SK-N-SH (cell line): ENCODE measurements around the gene GJA8. TPM values are rescaled to one million over a fixed set of nuclear protein-coding genes. Genes with fewer than 3 reads are reported as not detected.

Source experiments
- CTCF ChIA-PET: fragments of 300-600, 350-600 bp; formaldehyde crosslinking; extraction: SDS; loops from one replicate; lab custom pipeline; 2021; lab: Yijun Ruan, JAX
- POLR2A ChIA-PET: fragments of 350-600 bp; sonication (Branson Sonifier 250); formaldehyde crosslinking; extraction: SDS; loops from one replicate; lab custom pipeline; 2020; ENCODE audit warnings: antibody characterized with exemption, inconsistent platforms; lab: Yijun Ruan, JAX
- DNase-seq: peaks from one replicate; pipeline ENCODE4 v3.0.0; 2012
- H2AFZ ChIP-seq: fragments of 200-600 bp; sonication (generic); 2 replicates; pipeline ENCODE4 v1.8.1; 2016; ENCODE audit warnings: antibody characterized with exemption, mild to moderate bottlenecking, low read depth
- H3F3A ChIP-seq: fragments of 200-600 bp; sonication (generic); replicated peaks from 2 replicates; pipeline ENCODE3; 2016; ENCODE audit warnings: antibody characterized with exemption, mild to moderate bottlenecking; ENCODE audit not compliant: insufficient read depth
- H3K27ac ChIP-seq, 2 experiments: fragments of 200-500 bp in 1 of 2; fragments of 200-600 bp in 1 of 2; sonication (Bioruptor generic) in 1 of 2; sonication (generic), shearing (Covaris generic) in 1 of 2; 2 replicates each; pipeline versions ENCODE4 v1.5.1 to v1.6.1; 2014 to 2016; ENCODE audit warnings: low read depth in 2 of 2, inconsistent platforms in 1 of 2, low read length in 1 of 2, mild to moderate bottlenecking in 1 of 2, mixed read lengths in 1 of 2
- H3K27me3 ChIP-seq: fragments of 200-600 bp; sonication (generic), shearing (Covaris generic); 2 replicates; pipeline ENCODE4 v1.6.1; 2016; ENCODE audit warnings: mixed run types; ENCODE audit not compliant: insufficient read depth
- H3K36me3 ChIP-seq, 2 experiments: fragments of 200-500 bp in 1 of 2; fragments of 200-600 bp in 1 of 2; sonication (Bioruptor generic) in 1 of 2; sonication (generic) in 1 of 2; replicated peaks in 1 of 2; 2 replicates each; pipeline versions ENCODE3 to v1.5.1; 2014 to 2016; ENCODE audit warnings: low read length in 1 of 2, mild to moderate bottlenecking in 1 of 2; ENCODE audit not compliant: insufficient read depth in 2 of 2, control insufficient read depth in 1 of 2
- H3K4me1 ChIP-seq, 2 experiments: fragments of 200-500 bp in 1 of 2; fragments of 200-600 bp in 1 of 2; sonication (Bioruptor generic) in 1 of 2; sonication (generic), shearing (Covaris generic) in 1 of 2; 2 replicates each; pipeline versions ENCODE4 v1.5.1 to v1.6.1; 2014 to 2016; ENCODE audit warnings: low read depth in 1 of 2, low read length in 1 of 2, mixed run types in 1 of 2; ENCODE audit not compliant: insufficient read depth in 2 of 2, control insufficient read depth in 1 of 2
- H3K4me2 ChIP-seq: fragments of 200-600 bp; sonication (generic), shearing (Covaris generic); 2 replicates; pipeline ENCODE4 v1.6.1; 2017; ENCODE audit warnings: mixed run types
- H3K4me3 ChIP-seq, 2 experiments: fragments of 200-500 bp in 1 of 2; fragments of 200-600 bp in 1 of 2; sonication (Bioruptor generic) in 1 of 2; sonication (generic), shearing (Covaris generic) in 1 of 2; 2 replicates each; pipeline versions ENCODE4 v1.5.1 to v1.8.1; 2014 to 2016; ENCODE audit warnings: low read depth in 2 of 2, inconsistent platforms in 1 of 2, low read length in 1 of 2, mild to moderate bottlenecking in 1 of 2, mixed read lengths in 1 of 2, moderate library complexity in 1 of 2
- H3K79me2 ChIP-seq: fragments of 200-600 bp; sonication (generic); 2 replicates; pipeline ENCODE4 v1.8.1; 2017; ENCODE audit warnings: mild to moderate bottlenecking; ENCODE audit not compliant: insufficient read depth
- H3K9ac ChIP-seq: fragments of 200-600 bp; sonication (generic); 2 replicates; pipeline ENCODE4 v1.6.1; 2017; ENCODE audit warnings: mixed run types
- H3K9me2 ChIP-seq: fragments of 200-600 bp; sonication (generic); 2 replicates; pipeline ENCODE4 v1.6.1; 2017; ENCODE audit warnings: mixed run types
- H3K9me3 ChIP-seq: fragments of 200-600 bp; sonication (generic); 2 replicates; pipeline ENCODE4 v1.6.1; 2017; ENCODE audit warnings: mixed run types, mild to moderate bottlenecking, moderate library complexity
- H4K20me1 ChIP-seq: fragments of 200-600 bp; sonication (generic); 2 replicates; pipeline ENCODE4 v1.6.1; 2017; ENCODE audit warnings: mild to moderate bottlenecking, mixed run types; ENCODE audit not compliant: insufficient read depth
- CHD2 ChIP-seq: fragments of 150-350 bp; IDR thresholded peaks from 2 replicates; pipeline ENCODE4 v1.6.1; 2018; ENCODE audit warnings: low read length; ENCODE audit not compliant: partially characterized antibody
- ELF1 ChIP-seq: IDR thresholded peaks from 2 replicates; pipeline ENCODE4 v1.4.0; 2012
- FOSL2 ChIP-seq: IDR thresholded peaks from 2 replicates; pipeline ENCODE4 v1.4.0; 2012; ENCODE audit warnings: low read depth, mild to moderate bottlenecking, moderate library complexity, borderline replicate concordance
- FOXM1 ChIP-seq: IDR thresholded peaks from 2 replicates; pipeline ENCODE4 v1.4.0; 2012; ENCODE audit warnings: low read depth, mild to moderate bottlenecking
- MEF2A ChIP-seq: IDR thresholded peaks from 2 replicates; pipeline ENCODE4 v1.4.0; 2012; ENCODE audit warnings: low read depth, borderline replicate concordance
- MXI1 ChIP-seq: IDR thresholded peaks from 2 replicates; pipeline ENCODE4 v1.6.1; 2012; ENCODE audit warnings: mild to moderate bottlenecking, low read depth, low read length, improper control_type of control experiment
- RAD21 ChIP-seq: IDR thresholded peaks from 2 replicates; pipeline ENCODE4 v1.6.1; 2012; ENCODE audit warnings: mild to moderate bottlenecking, low read length
- RCOR1 ChIP-seq: fragments of 150-350 bp; IDR thresholded peaks from 2 replicates; pipeline ENCODE4 v1.6.1; 2017; ENCODE audit warnings: antibody characterized with exemption, low read length
- RFX5 ChIP-seq: IDR thresholded peaks from 2 replicates; pipeline ENCODE4 v1.6.1; 2012; ENCODE audit warnings: mild to moderate bottlenecking, improper control_type of control experiment, low read length
- SMC3 ChIP-seq: IDR thresholded peaks from 2 replicates; pipeline ENCODE4 v1.6.1; 2012; ENCODE audit warnings: low read depth, low read length, improper control_type of control experiment
- TAF1 ChIP-seq: IDR thresholded peaks from 2 replicates; pipeline ENCODE4 v1.6.1; 2012; ENCODE audit warnings: low read depth, mild to moderate bottlenecking, low read length, moderate library complexity, borderline replicate concordance
- TCF12 ChIP-seq: IDR thresholded peaks from 2 replicates; pipeline ENCODE4 v1.4.0; 2012
- TEAD4 ChIP-seq: IDR thresholded peaks from 2 replicates; pipeline ENCODE4 v1.4.0; 2012; ENCODE audit warnings: mild to moderate bottlenecking, borderline replicate concordance; ENCODE audit not compliant: insufficient read depth
- WGBS: methylation state at CpG from one replicate; pipeline ENCODE4 v1.1.6; 2017; ENCODE audit warnings: low lambda C conversion rate; 5-methylcytosine and 5-hydroxymethylcytosine counted together
- polyA plus RNA-seq, 3 experiments: library from polyadenylated mRNA; depleted of rRNA; stranded (reverse); fragments of >200 nt; gene quantifications; 2 replicates each; pipeline ENCODE4 v1.2.3, GENCODE V29; 2012
- TF ChIP-seq, protein P1 (sequence below): IDR thresholded peaks from 2 replicates; pipeline ENCODE4 v1.6.1; 2012; ENCODE audit warnings: mild to moderate bottlenecking, low read depth, low read length, moderate library complexity
- TF ChIP-seq, protein P2 (sequence below): IDR thresholded peaks from 2 replicates; pipeline ENCODE4 v1.4.0; 2012; ENCODE audit warnings: low read depth, borderline replicate concordance
- TF ChIP-seq, protein P3 (sequence below): IDR thresholded peaks from 2 replicates; pipeline ENCODE4 v1.4.0; 2012; ENCODE audit warnings: low read depth
- TF ChIP-seq, protein P4 (sequence below): fragments of 150-350 bp; IDR thresholded peaks from 2 replicates; pipeline ENCODE4 v1.6.1; 2016; ENCODE audit warnings: mild to moderate bottlenecking, low read depth, low read length
- TF ChIP-seq, protein P5 (sequence below): fragments of 200-600 bp; sonication (generic); IDR thresholded peaks from 2 replicates; pipeline ENCODE4 v1.6.1; 2017; ENCODE audit warnings: antibody characterized with exemption, mild to moderate bottlenecking, moderate library complexity
- TF ChIP-seq, protein P6 (sequence below): IDR thresholded peaks from 2 replicates; pipeline ENCODE4 v1.4.0; 2012; ENCODE audit warnings: low read depth, borderline replicate concordance

The GJA8 gene
- polyA plus RNA-seq, 1 of the 3 experiments (the other 2 are of a cell fraction), result not detected

DNA sequence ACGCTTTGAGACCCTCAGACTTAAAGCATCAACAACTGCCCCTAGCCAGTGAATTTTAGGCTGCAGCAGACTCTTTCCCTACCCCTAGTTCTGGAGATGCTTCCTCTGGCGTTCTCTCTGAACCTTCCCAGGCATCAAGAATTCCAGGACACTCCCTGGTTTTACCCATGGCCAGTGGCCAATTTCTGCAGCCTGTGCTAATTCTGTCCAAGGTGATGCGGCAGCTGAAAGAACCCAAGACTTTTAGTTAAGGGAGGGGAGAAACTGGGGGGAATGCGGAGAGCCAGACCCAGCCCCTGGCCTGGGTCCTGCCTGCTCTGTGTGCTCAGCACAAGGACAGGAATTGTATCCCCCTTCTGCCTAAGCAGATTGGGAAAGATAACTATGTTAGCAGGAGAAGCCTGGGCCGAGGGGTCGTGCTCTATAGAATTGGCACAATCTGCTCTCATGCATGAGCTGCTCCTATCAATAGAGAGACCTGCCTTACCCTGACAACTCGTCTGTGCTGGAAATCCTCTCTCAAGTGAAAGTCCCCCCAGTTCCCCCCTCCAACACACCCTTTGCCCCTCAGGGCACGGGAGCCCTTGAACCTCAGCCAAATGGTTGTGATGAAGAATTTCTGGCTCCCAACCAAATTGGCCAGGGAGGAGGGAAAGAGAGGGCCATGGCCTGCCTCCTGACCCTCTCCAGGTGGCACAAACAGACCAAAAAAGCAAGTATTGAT, 5.4 kb upstream of the GJA8 start (continued):
- TF ChIP-seq, protein P1, sequence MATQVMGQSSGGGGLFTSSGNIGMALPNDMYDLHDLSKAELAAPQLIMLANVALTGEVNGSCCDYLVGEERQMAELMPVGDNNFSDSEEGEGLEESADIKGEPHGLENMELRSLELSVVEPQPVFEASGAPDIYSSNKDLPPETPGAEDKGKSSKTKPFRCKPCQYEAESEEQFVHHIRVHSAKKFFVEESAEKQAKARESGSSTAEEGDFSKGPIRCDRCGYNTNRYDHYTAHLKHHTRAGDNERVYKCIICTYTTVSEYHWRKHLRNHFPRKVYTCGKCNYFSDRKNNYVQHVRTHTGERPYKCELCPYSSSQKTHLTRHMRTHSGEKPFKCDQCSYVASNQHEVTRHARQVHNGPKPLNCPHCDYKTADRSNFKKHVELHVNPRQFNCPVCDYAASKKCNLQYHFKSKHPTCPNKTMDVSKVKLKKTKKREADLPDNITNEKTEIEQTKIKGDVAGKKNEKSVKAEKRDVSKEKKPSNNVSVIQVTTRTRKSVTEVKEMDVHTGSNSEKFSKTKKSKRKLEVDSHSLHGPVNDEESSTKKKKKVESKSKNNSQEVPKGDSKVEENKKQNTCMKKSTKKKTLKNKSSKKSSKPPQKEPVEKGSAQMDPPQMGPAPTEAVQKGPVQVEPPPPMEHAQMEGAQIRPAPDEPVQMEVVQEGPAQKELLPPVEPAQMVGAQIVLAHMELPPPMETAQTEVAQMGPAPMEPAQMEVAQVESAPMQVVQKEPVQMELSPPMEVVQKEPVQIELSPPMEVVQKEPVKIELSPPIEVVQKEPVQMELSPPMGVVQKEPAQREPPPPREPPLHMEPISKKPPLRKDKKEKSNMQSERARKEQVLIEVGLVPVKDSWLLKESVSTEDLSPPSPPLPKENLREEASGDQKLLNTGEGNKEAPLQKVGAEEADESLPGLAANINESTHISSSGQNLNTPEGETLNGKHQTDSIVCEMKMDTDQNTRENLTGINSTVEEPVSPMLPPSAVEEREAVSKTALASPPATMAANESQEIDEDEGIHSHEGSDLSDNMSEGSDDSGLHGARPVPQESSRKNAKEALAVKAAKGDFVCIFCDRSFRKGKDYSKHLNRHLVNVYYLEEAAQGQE, result no peak
- TF ChIP-seq TEAD4, result no peak
- no peak for TF ChIP-seq FOSL2
- TF ChIP-seq SMC3, result no peak
- TF ChIP-seq ELF1, result no peak
- TF ChIP-seq, protein P2, sequence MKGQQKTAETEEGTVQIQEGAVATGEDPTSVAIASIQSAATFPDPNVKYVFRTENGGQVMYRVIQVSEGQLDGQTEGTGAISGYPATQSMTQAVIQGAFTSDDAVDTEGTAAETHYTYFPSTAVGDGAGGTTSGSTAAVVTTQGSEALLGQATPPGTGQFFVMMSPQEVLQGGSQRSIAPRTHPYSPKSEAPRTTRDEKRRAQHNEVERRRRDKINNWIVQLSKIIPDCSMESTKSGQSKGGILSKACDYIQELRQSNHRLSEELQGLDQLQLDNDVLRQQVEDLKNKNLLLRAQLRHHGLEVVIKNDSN, result no peak
- TF ChIP-seq, protein P3, sequence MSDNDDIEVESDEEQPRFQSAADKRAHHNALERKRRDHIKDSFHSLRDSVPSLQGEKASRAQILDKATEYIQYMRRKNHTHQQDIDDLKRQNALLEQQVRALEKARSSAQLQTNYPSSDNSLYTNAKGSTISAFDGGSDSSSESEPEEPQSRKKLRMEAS, result no peak
- TF ChIP-seq MEF2A, result no peak
- TF ChIP-seq, all 33 proteins: peak for 0

DNA sequence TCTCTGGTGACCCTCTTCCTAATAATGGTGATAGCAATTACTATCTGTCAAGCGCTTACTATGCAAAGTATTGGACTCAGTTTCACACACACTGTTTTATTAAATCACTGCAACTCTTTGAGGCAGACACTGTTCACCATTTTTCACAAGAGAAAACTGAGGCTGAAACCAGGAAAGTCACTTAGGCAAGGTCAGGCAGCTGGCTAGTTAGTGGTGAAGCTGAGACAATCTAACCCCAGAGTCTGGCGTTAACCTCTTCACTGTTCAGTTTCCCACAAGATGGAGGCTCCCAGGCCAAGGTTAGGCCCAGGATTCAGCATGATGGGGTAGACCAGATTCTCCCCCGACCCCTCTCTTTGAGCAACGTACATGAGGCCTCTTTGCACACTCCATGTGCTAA, 4.8 kb upstream of the GJA8 start:
- 44% methylated on average over 4 of the region's 4 CpGs for WGBS
- no peak for TF ChIP-seq RFX5
- TF ChIP-seq, protein P2, result no peak
- no peak for TF ChIP-seq TAF1
- TF ChIP-seq TCF12, result no peak
- TF ChIP-seq, protein P4, sequence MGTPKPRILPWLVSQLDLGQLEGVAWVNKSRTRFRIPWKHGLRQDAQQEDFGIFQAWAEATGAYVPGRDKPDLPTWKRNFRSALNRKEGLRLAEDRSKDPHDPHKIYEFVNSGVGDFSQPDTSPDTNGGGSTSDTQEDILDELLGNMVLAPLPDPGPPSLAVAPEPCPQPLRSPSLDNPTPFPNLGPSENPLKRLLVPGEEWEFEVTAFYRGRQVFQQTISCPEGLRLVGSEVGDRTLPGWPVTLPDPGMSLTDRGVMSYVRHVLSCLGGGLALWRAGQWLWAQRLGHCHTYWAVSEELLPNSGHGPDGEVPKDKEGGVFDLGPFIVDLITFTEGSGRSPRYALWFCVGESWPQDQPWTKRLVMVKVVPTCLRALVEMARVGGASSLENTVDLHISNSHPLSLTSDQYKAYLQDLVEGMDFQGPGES, result no peak
- no peak for TF ChIP-seq MXI1
- TF ChIP-seq, protein P5, sequence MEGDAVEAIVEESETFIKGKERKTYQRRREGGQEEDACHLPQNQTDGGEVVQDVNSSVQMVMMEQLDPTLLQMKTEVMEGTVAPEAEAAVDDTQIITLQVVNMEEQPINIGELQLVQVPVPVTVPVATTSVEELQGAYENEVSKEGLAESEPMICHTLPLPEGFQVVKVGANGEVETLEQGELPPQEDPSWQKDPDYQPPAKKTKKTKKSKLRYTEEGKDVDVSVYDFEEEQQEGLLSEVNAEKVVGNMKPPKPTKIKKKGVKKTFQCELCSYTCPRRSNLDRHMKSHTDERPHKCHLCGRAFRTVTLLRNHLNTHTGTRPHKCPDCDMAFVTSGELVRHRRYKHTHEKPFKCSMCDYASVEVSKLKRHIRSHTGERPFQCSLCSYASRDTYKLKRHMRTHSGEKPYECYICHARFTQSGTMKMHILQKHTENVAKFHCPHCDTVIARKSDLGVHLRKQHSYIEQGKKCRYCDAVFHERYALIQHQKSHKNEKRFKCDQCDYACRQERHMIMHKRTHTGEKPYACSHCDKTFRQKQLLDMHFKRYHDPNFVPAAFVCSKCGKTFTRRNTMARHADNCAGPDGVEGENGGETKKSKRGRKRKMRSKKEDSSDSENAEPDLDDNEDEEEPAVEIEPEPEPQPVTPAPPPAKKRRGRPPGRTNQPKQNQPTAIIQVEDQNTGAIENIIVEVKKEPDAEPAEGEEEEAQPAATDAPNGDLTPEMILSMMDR, result no peak
- no peak for TF ChIP-seq RAD21
- no peak for TF ChIP-seq FOXM1
- TF ChIP-seq RCOR1, result no peak
- TF ChIP-seq, protein P6, sequence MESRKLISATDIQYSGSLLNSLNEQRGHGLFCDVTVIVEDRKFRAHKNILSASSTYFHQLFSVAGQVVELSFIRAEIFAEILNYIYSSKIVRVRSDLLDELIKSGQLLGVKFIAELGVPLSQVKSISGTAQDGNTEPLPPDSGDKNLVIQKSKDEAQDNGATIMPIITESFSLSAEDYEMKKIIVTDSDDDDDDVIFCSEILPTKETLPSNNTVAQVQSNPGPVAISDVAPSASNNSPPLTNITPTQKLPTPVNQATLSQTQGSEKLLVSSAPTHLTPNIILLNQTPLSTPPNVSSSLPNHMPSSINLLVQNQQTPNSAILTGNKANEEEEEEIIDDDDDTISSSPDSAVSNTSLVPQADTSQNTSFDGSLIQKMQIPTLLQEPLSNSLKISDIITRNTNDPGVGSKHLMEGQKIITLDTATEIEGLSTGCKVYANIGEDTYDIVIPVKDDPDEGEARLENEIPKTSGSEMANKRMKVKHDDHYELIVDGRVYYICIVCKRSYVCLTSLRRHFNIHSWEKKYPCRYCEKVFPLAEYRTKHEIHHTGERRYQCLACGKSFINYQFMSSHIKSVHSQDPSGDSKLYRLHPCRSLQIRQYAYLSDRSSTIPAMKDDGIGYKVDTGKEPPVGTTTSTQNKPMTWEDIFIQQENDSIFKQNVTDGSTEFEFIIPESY, result no peak
- no peak for TF ChIP-seq CHD2

More for the DNA sequence above, 4.8 kb upstream of the GJA8 start:
- H3F3A ChIP-seq, result no peaks in the 10 kb centered on the region
- no peaks in the 10 kb centered on the region for H3K79me2 ChIP-seq
- CTCF ChIA-PET, result interaction anchor here (0.7 to 1.7 kb wide), 2 partner anchors 286 to 616 kb away, joined by 3 read pairs; a partner anchor contains a TSS
- no peaks in the 10 kb centered on the region; the same call in 1 of the 2 replicates for H3K27me3 ChIP-seq
- no peaks in the 10 kb centered on the region for H3K9me2 ChIP-seq
- H3K4me3 ChIP-seq, result no peak overlapping the region
- no peak overlapping the region for H3K27ac ChIP-seq
- peaks cover 0 to 9% of the 10 kb centered on the region in 2 experiments; a peak in 1 of 4 replicates for H3K4me1 ChIP-seq
- DNase-seq, result no peak
- H3K36me3 ChIP-seq, result no peaks in the 10 kb centered on the region
- no peaks in the 10 kb centered on the region for H3K9me3 ChIP-seq
- no peak overlapping the region for H3K9ac ChIP-seq
- no peak overlapping the region for H3K4me2 ChIP-seq
- H2AFZ ChIP-seq, result no peak overlapping the region
- POLR2A ChIA-PET, result no interaction called here
- no peaks in the 10 kb centered on the region for H4K20me1 ChIP-seq
